Neural cell (in vitro differentiated cells): Measurements from ENCODE around the gene ACOXL. TPM values are rescaled to one million over a fixed set of nuclear protein-coding genes. Genes with fewer than 3 reads are reported as not detected.

Experiments
- H2AFZ ChIP-seq: fragments of 200-600, 300-800 bp; sonication (generic), shearing (Covaris generic); 2 replicates; pipeline ENCODE4 v1.6.0; 2014; ENCODE audit warnings: low read depth, mild to moderate bottlenecking, antibody characterized with exemption, low read length, moderate library complexity
- H3F3A ChIP-seq: fragments of 200-600 bp; shearing (Covaris generic); 2 replicates; pipeline ENCODE4 v1.6.1; 2016; ENCODE audit warnings: mild to moderate bottlenecking, moderate library complexity, mixed read lengths, antibody characterized with exemption, low read length; ENCODE audit not compliant: insufficient read depth, poor library complexity, severe bottlenecking
- H3K27ac ChIP-seq: fragments of 200-600, 300-800 bp; sonication (generic), shearing (Covaris generic); 2 replicates; pipeline ENCODE4 v1.5.1; 2014; ENCODE audit warnings: mild to moderate bottlenecking, low read length, moderate library complexity
- H3K27me3 ChIP-seq: fragments of 300-800, 200-600 bp; sonication (generic), shearing (Covaris generic); 2 replicates; pipeline ENCODE4 v1.6.0; 2014; ENCODE audit warnings: mild to moderate bottlenecking, low read depth, low read length, moderate library complexity; ENCODE audit not compliant: insufficient read depth
- H3K36me3 ChIP-seq: fragments of 300-800, 200-600 bp; sonication (generic), shearing (Covaris generic); 2 replicates; pipeline ENCODE4 v1.5.1; 2014; ENCODE audit warnings: mild to moderate bottlenecking, antibody characterized with exemption, low read length, moderate library complexity; ENCODE audit not compliant: insufficient read depth
- H3K4me2 ChIP-seq: fragments of 300-800, 200-600 bp; sonication (generic), shearing (Covaris generic); 2 replicates; pipeline ENCODE4 v1.6.0; 2014; ENCODE audit warnings: mild to moderate bottlenecking, low read length
- H3K4me3 ChIP-seq: fragments of 300-800, 200-600 bp; sonication (generic), shearing (Covaris generic); 2 replicates; pipeline ENCODE4 v1.5.1; 2014; ENCODE audit warnings: mild to moderate bottlenecking, low read length, moderate library complexity
- H3K79me2 ChIP-seq: fragments of 200-600 bp; shearing (Covaris generic); replicated peaks from 2 replicates; pipeline ENCODE4 v1.6.0; 2014; ENCODE audit warnings: mild to moderate bottlenecking, low read length, moderate library complexity; ENCODE audit not compliant: insufficient read depth
- H3K9ac ChIP-seq: fragments of 300-800, 200-600 bp; sonication (generic), shearing (Covaris generic); 2 replicates; pipeline ENCODE4 v1.6.1; 2016; ENCODE audit warnings: mild to moderate bottlenecking, low read length, mixed read lengths
- H3K9me2 ChIP-seq: fragments of 200-600 bp; shearing (Covaris generic); 2 replicates; pipeline ENCODE4 v1.6.1; 2016; ENCODE audit warnings: mild to moderate bottlenecking, low read length, mixed read lengths; ENCODE audit not compliant: insufficient read depth
- H3K9me3 ChIP-seq: fragments of 200-600, 300-800 bp; sonication (generic), shearing (Covaris generic); 2 replicates; pipeline ENCODE4 v1.6.1; 2016; ENCODE audit warnings: mild to moderate bottlenecking, mixed run types, low read length, moderate library complexity, mixed read lengths
- H4K20me1 ChIP-seq: fragments of 200-600 bp; shearing (Covaris generic); 2 replicates; pipeline ENCODE4 v1.6.1; 2016; ENCODE audit warnings: mild to moderate bottlenecking, mixed run types; ENCODE audit not compliant: insufficient read depth
- CTCF ChIP-seq: fragments of 450-650 bp; IDR thresholded peaks from 2 replicates; pipeline ENCODE4 v1.5.1; 2014; ENCODE audit warnings: antibody characterized with exemption, mild to moderate bottlenecking, moderate library complexity; ENCODE audit not compliant: poor library complexity, severe bottlenecking
- EP300 ChIP-seq: fragments of 450-650 bp; conservative IDR thresholded peaks from 2 replicates; pipeline ENCODE4 v1.6.1; 2014; ENCODE audit warnings: antibody characterized with exemption, mild to moderate bottlenecking, moderate library complexity; ENCODE audit not compliant: poor library complexity, severe bottlenecking
- EZH2 ChIP-seq: fragments of 200-600, 300-800 bp; shearing (Covaris generic), sonication (generic); IDR thresholded peaks from 2 replicates; pipeline ENCODE4 v1.6.1; 2014; ENCODE audit warnings: antibody characterized with exemption, low read length, borderline replicate concordance, mild to moderate bottlenecking; ENCODE audit not compliant: insufficient read depth, poor library complexity, severe bottlenecking
- MXI1 ChIP-seq: fragments of 450-650 bp; conservative IDR thresholded peaks from 2 replicates; pipeline ENCODE4 v1.6.1; 2014; ENCODE audit warnings: antibody characterized with exemption, mild to moderate bottlenecking; ENCODE audit not compliant: poor library complexity, severe bottlenecking
- POLR2AphosphoS5 ChIP-seq: IDR thresholded peaks from 2 replicates; pipeline ENCODE4 v1.6.1; 2012
- RAD21 ChIP-seq: fragments of 450-650 bp; conservative IDR thresholded peaks from 2 replicates; pipeline ENCODE4 v1.6.1; 2014; ENCODE audit warnings: antibody characterized with exemption, mild to moderate bottlenecking, moderate library complexity
- REST ChIP-seq: IDR thresholded peaks from 2 replicates; pipeline ENCODE4 v1.6.1; 2012; ENCODE audit warnings: borderline replicate concordance
- SMC3 ChIP-seq: fragments of 450-650 bp; conservative IDR thresholded peaks from 2 replicates; pipeline ENCODE4 v1.6.1; 2014; ENCODE audit warnings: antibody characterized with exemption, mild to moderate bottlenecking, moderate library complexity; ENCODE audit not compliant: poor library complexity
- TAF1 ChIP-seq: IDR thresholded peaks from 2 replicates; pipeline ENCODE4 v1.6.1; 2012; ENCODE audit warnings: low read depth
- polyA plus RNA-seq: library from polyadenylated mRNA; depleted of rRNA; stranded (reverse); fragments of >200 nt; gene quantifications from 2 replicates; pipeline ENCODE4 v1.2.3, GENCODE V29; 2014

Gene ACOXL
- polyA plus RNA-seq, 1 donor from 2014 or later = not detected

GRCh38 chr2:111053266-111053665 is 320.9 kb downstream of the ACOXL start:
- H3K79me2 ChIP-seq = no peaks in the 10 kb centered on the region
- no peak overlapping the region for H2AFZ ChIP-seq
- no peaks in the 10 kb centered on the region for H3K9me3 ChIP-seq
- no peaks in the 10 kb centered on the region for H3F3A ChIP-seq
- no peaks in the 10 kb centered on the region for H3K36me3 ChIP-seq
- H3K27ac ChIP-seq = no peak overlapping the region
- no peaks in the 10 kb centered on the region for H4K20me1 ChIP-seq
- H3K4me3 ChIP-seq = no peak overlapping the region
- H3K9me2 ChIP-seq = no peaks in the 10 kb centered on the region
- H3K9ac ChIP-seq = no peak overlapping the region
- no peaks in the 10 kb centered on the region for H3K27me3 ChIP-seq
- no peak overlapping the region for H3K4me2 ChIP-seq
- TF ChIP-seq SMC3 = no peak
- TF ChIP-seq MXI1 = no peak
- no peak for TF ChIP-seq TAF1
- TF ChIP-seq POLR2AphosphoS5 = no peak
- TF ChIP-seq EZH2 = no peak
- TF ChIP-seq REST = no peak
- no peak for TF ChIP-seq CTCF
- TF ChIP-seq RAD21 = no peak
- TF ChIP-seq EP300 = no peak

GRCh38 chr2:111053825-111054515 is 321.6 kb downstream of the ACOXL start:
- Histone ChIP-seq H3K79me2 (no peaks in the 10 kb centered on the region), H3F3A (no peaks in the 10 kb centered on the region), H3K9me3 (no peaks in the 10 kb centered on the region), H3K9me2 (no peaks in the 10 kb centered on the region), H3K27me3 (no peaks in the 10 kb centered on the region), H4K20me1 (no peaks in the 10 kb centered on the region), H2AFZ (no peak overlapping the region), H3K36me3 (no peaks in the 10 kb centered on the region), H3K27ac (no peak overlapping the region), H3K9ac (no peak overlapping the region), H3K4me2 (no peak overlapping the region), H3K4me3 (no peak overlapping the region)
- TF ChIP-seq TAF1 (no peak), EP300 (no peak), EZH2 (no peak), MXI1 (no peak), SMC3 (no peak), POLR2AphosphoS5 (no peak)
